ENCODE results near the gene BEX4. TPM values are rescaled to one million over a fixed set of nuclear protein-coding genes. Genes with fewer than 3 reads are reported as not detected.
A peak's percentile ranks its signal among the peaks of the same experiment; 100 is the strongest.

Gene BEX4
- total and polyA plus RNA-seq, 9 of the 15 experiments (the other 6 are each of a cell fraction or from before 2014, with no cell fraction given) = 74.6 to 399 (median 154) TPM

DNA sequence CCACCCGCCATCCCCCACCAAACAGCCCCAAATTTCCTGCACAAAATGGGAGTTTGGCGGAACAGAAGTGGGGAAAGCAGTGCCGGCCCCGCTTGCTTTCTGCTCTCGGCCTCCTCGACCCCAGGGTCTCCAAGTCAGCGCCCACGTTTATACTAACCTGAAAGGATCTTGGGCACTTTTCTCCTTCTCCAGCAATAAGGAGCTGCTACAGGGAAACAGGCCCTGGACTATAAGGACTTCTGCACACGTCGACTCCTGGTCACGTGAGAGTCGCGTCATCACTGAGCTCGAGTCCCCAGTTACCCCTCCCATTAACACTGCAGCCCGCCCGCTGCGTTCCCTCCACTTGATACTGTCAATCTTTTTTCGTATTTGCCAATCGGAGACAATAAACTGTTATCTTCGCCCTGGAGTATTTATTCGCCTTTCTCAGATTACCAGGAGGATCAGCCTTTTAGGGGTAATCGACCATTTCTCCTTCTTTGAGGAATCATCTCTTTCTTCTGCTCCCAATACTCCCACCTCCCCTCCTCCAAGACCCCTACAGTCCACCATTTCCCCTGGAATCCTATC, 40.1 kb downstream of the BEX4 start, which contains the start of gene TCEAL8 (continued):
- TF ChIP-seq, protein P1, sequence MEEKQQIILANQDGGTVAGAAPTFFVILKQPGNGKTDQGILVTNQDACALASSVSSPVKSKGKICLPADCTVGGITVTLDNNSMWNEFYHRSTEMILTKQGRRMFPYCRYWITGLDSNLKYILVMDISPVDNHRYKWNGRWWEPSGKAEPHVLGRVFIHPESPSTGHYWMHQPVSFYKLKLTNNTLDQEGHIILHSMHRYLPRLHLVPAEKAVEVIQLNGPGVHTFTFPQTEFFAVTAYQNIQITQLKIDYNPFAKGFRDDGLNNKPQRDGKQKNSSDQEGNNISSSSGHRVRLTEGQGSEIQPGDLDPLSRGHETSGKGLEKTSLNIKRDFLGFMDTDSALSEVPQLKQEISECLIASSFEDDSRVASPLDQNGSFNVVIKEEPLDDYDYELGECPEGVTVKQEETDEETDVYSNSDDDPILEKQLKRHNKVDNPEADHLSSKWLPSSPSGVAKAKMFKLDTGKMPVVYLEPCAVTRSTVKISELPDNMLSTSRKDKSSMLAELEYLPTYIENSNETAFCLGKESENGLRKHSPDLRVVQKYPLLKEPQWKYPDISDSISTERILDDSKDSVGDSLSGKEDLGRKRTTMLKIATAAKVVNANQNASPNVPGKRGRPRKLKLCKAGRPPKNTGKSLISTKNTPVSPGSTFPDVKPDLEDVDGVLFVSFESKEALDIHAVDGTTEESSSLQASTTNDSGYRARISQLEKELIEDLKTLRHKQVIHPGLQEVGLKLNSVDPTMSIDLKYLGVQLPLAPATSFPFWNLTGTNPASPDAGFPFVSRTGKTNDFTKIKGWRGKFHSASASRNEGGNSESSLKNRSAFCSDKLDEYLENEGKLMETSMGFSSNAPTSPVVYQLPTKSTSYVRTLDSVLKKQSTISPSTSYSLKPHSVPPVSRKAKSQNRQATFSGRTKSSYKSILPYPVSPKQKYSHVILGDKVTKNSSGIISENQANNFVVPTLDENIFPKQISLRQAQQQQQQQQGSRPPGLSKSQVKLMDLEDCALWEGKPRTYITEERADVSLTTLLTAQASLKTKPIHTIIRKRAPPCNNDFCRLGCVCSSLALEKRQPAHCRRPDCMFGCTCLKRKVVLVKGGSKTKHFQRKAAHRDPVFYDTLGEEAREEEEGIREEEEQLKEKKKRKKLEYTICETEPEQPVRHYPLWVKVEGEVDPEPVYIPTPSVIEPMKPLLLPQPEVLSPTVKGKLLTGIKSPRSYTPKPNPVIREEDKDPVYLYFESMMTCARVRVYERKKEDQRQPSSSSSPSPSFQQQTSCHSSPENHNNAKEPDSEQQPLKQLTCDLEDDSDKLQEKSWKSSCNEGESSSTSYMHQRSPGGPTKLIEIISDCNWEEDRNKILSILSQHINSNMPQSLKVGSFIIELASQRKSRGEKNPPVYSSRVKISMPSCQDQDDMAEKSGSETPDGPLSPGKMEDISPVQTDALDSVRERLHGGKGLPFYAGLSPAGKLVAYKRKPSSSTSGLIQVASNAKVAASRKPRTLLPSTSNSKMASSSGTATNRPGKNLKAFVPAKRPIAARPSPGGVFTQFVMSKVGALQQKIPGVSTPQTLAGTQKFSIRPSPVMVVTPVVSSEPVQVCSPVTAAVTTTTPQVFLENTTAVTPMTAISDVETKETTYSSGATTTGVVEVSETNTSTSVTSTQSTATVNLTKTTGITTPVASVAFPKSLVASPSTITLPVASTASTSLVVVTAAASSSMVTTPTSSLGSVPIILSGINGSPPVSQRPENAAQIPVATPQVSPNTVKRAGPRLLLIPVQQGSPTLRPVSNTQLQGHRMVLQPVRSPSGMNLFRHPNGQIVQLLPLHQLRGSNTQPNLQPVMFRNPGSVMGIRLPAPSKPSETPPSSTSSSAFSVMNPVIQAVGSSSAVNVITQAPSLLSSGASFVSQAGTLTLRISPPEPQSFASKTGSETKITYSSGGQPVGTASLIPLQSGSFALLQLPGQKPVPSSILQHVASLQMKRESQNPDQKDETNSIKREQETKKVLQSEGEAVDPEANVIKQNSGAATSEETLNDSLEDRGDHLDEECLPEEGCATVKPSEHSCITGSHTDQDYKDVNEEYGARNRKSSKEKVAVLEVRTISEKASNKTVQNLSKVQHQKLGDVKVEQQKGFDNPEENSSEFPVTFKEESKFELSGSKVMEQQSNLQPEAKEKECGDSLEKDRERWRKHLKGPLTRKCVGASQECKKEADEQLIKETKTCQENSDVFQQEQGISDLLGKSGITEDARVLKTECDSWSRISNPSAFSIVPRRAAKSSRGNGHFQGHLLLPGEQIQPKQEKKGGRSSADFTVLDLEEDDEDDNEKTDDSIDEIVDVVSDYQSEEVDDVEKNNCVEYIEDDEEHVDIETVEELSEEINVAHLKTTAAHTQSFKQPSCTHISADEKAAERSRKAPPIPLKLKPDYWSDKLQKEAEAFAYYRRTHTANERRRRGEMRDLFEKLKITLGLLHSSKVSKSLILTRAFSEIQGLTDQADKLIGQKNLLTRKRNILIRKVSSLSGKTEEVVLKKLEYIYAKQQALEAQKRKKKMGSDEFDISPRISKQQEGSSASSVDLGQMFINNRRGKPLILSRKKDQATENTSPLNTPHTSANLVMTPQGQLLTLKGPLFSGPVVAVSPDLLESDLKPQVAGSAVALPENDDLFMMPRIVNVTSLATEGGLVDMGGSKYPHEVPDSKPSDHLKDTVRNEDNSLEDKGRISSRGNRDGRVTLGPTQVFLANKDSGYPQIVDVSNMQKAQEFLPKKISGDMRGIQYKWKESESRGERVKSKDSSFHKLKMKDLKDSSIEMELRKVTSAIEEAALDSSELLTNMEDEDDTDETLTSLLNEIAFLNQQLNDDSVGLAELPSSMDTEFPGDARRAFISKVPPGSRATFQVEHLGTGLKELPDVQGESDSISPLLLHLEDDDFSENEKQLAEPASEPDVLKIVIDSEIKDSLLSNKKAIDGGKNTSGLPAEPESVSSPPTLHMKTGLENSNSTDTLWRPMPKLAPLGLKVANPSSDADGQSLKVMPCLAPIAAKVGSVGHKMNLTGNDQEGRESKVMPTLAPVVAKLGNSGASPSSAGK (IDR thresholded peaks at IDR 0.05) = peak; percentile 29
- TF ChIP-seq ZEB2 (IDR thresholded peaks at IDR 0.05) (no peak), POLR2A (conservative IDR thresholded peaks at IDR 0.05) (peak; percentile 65), KLF13 (tag; IDR thresholded peaks at IDR 0.05; ENCODE audit: borderline replicate concordance, low read depth) (no peak), SMARCA5 (IDR thresholded peaks at IDR 0.05) (no peak), NR1H2 (CRISPR knock-in tag; IDR thresholded peaks at IDR 0.05) (no peak), DNMT1 (IDR thresholded peaks at IDR 0.05) (no peak), CTBP1 (IDR thresholded peaks at IDR 0.05; ENCODE audit: borderline replicate concordance) (no peak), NCOR1 (IDR thresholded peaks at IDR 0.05) (no peak), LEF1 (IDR thresholded peaks at IDR 0.05) (0 out of 2 replicates have a peak, but pooled peaks have one; percentile 17), BHLHE40 (IDR thresholded peaks at IDR 0.05; ENCODE audit: low read length) (peak; percentile 92), NFATC3 (IDR thresholded peaks at IDR 0.05) (no peak)
- TF ChIP-seq, protein P2, sequence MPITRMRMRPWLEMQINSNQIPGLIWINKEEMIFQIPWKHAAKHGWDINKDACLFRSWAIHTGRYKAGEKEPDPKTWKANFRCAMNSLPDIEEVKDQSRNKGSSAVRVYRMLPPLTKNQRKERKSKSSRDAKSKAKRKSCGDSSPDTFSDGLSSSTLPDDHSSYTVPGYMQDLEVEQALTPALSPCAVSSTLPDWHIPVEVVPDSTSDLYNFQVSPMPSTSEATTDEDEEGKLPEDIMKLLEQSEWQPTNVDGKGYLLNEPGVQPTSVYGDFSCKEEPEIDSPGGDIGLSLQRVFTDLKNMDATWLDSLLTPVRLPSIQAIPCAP (CRISPR knock-in tag; IDR thresholded peaks at IDR 0.05; ENCODE audit: borderline replicate concordance) = no peak
- TF ChIP-seq, protein P3, sequence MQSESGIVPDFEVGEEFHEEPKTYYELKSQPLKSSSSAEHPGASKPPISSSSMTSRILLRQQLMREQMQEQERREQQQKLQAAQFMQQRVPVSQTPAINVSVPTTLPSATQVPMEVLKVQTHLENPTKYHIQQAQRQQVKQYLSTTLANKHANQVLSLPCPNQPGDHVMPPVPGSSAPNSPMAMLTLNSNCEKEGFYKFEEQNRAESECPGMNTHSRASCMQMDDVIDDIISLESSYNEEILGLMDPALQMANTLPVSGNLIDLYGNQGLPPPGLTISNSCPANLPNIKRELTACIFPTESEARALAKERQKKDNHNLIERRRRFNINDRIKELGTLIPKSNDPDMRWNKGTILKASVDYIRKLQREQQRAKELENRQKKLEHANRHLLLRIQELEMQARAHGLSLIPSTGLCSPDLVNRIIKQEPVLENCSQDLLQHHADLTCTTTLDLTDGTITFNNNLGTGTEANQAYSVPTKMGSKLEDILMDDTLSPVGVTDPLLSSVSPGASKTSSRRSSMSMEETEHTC (IDR thresholded peaks at IDR 0.05) = no peak
- TF ChIP-seq, protein P4, sequence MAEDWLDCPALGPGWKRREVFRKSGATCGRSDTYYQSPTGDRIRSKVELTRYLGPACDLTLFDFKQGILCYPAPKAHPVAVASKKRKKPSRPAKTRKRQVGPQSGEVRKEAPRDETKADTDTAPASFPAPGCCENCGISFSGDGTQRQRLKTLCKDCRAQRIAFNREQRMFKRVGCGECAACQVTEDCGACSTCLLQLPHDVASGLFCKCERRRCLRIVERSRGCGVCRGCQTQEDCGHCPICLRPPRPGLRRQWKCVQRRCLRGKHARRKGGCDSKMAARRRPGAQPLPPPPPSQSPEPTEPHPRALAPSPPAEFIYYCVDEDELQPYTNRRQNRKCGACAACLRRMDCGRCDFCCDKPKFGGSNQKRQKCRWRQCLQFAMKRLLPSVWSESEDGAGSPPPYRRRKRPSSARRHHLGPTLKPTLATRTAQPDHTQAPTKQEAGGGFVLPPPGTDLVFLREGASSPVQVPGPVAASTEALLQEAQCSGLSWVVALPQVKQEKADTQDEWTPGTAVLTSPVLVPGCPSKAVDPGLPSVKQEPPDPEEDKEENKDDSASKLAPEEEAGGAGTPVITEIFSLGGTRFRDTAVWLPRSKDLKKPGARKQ (CRISPR knock-in tag; IDR thresholded peaks at IDR 0.05) = no peak

Data from K562 (cell line).